Activated naive CD8-positive, alpha-beta T cell treated with anti-CD3 and anti-CD28 coated beads, Interleukin-2, amount 50 U/mL, for 16 hours (primary cell): Measurements from ENCODE around the gene ZNF761.
"Not testable (repeated sequence)": the region's sequence is repeated elsewhere in the genome, so short reads cannot be mapped to it uniquely, and the experiment has no call there.

Source experiments
- DNase-seq: peaks from one replicate; pipeline ENCODE4 v3.0.0-alpha.2; 2020; ENCODE audit warnings: low read depth, low spot score

Gene ZNF761

GRCh38 chr19:53431399-53432087, at the start of gene ZNF761:
TSS of gene ZNF761 (plus strand) at chr19:53431984. CDS start at chr19:53447269, 15,285 bp downstream.
- DNase-seq: peak; percentile 94

- DNase-seq: no peak
Observed at GRCh38 chr19:53388168-53388567, 43.6 kb upstream of the ZNF761 start.

- no peak for DNase-seq
Observed at GRCh38 chr19:53388904-53389303, 42.9 kb upstream of the ZNF761 start.

GRCh38 chr19:53389571-53389970, 42.2 kb upstream of the ZNF761 start:
- DNase-seq: no peak

- DNase-seq: no peak
Observed at GRCh38 chr19:53389978-53390377, 41.8 kb upstream of the ZNF761 start.

- DNase-seq: no peak
Observed at GRCh38 chr19:53394522-53394973, 37.2 kb upstream of the ZNF761 start.

GRCh38 chr19:53394974-53395839, 36.6 kb upstream of the ZNF761 start, which contains the start of gene ZNF765:
TSS of gene ZNF765 (plus strand) at chr19:53395149. CDS start at chr19:53398016, 2,867 bp downstream.
- DNase-seq: peak; percentile 90

- not testable (repeated sequence) for DNase-seq
Observed at GRCh38 chr19:53395840-53396524, 35.8 kb upstream of the ZNF761 start.

GRCh38 chr19:53396525-53396868, 35.3 kb upstream of the ZNF761 start:
- DNase-seq: no peak

- not testable (repeated sequence) for DNase-seq
Observed at GRCh38 chr19:53397918-53398317, 33.9 kb upstream of the ZNF761 start.

- no peak for DNase-seq
Observed at GRCh38 chr19:53409505-53410204, 22.1 kb upstream of the ZNF761 start.

GRCh38 chr19:53420520-53421315, 11.1 kb upstream of the ZNF761 start:
- not testable (repeated sequence) for DNase-seq

GRCh38 chr19:53422551-53422950, 9.2 kb upstream of the ZNF761 start:
- DNase-seq: no peak

GRCh38 chr19:53423074-53423473, 8.7 kb upstream of the ZNF761 start:
- not testable (repeated sequence) for DNase-seq

GRCh38 chr19:53423680-53424079, 8.1 kb upstream of the ZNF761 start:
- not testable (repeated sequence) for DNase-seq

- DNase-seq: peak; percentile 39
Observed at GRCh38 chr19:53424968-53425597, 6.7 kb upstream of the ZNF761 start.

- no peak for DNase-seq
Observed at GRCh38 chr19:53432088-53432661, 391 bp downstream of the ZNF761 start.

GRCh38 chr19:53443809-53444208, 12.0 kb downstream of the ZNF761 start:
- not testable (repeated sequence) for DNase-seq

GRCh38 chr19:53447196-53447595, 15.4 kb downstream of the ZNF761 start:
- DNase-seq: not testable (repeated sequence)

- DNase-seq: no peak
Observed at GRCh38 chr19:53455828-53456227, 24.0 kb downstream of the ZNF761 start.
